Suppressor macrophage (primary cell): ENCODE results near the gene PDGFA.
A peak's percentile ranks its signal among the peaks of the same experiment; 100 is the strongest.

ENCODE experiments used
- DNase-seq, 4 experiments: peaks; one replicate each; pipeline ENCODE4 v3.0.0-alpha.2; 2020 to 2022

The PDGFA gene

GRCh38 chr7:536231-536630 is 16.6 kb upstream of the PDGFA start:
- DNase-seq: no peak

- no peak for DNase-seq
Measured at GRCh38 chr7:534959-535358, 15.3 kb upstream of the PDGFA start.

GRCh38 chr7:534075-534474 is 14.4 kb upstream of the PDGFA start:
- DNase-seq: no peak

GRCh38 chr7:533266-533665 is 13.6 kb upstream of the PDGFA start:
- DNase-seq: no peak

DNA sequence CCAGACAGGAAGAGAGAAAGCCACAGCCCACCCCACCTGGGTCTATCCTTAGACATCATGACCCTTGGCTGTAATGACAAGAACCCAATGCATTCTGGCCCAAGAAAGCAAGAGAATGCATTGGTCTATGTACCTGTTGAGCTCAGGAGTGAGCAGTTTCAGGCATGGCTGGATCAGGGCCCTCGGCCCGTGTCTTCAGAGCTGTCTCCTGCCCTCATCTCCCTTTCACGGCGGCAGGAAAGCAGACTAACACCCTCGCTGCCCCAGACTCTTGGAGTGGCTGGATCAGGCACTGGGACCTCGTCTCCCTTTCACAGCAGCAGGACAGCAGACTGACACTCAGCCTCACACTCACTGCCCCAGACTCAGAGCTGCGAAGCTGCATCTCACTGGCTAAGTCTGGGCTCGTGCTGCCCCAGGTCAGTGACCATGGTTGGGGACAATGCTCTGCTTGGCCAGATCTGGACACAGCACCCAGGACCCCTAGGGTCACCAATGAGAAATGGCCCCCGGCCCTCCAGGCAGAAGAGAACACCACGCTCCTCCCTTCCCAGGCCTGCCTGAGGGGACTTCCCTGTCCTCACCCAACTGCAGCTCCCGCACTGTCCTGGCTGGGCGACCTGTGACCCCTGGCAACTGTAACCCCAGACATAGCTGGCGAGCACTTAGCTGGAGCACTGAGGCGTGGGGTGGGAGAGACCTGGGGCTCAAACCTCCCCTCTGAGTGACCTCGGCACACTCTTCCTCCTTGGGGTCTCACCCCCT is 12.9 kb upstream of the PDGFA start:
- DNase-seq: no peak

- peak in 2 of 4 experiments; percentile 18 to 34 for DNase-seq
Measured at GRCh38 chr7:531777-532176, 12.1 kb upstream of the PDGFA start.

GRCh38 chr7:528451-528850 is 8.8 kb upstream of the PDGFA start:
- no peak for DNase-seq

DNA sequence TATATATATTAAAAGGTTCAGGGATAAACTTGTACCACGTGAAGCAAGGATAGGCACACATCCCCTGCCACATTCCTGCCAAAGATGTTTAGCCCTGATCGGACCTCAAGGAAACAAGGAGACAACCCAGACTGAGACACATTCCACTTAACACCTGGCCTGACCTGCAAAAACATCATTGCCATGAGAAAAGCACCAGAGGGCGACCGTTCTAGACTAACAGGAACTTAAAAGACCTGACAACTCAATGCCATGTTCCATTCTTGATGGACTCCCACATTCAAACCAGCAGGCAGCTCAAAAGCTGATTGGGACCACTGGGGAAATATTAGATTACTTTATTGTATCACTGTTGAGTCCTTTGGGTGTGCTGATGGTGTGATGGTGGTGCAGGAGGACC is 8.1 kb upstream of the PDGFA start:
- no peak for DNase-seq

GRCh38 chr7:526460-527034 is 6.9 kb upstream of the PDGFA start:
- no peak for DNase-seq

DNA sequence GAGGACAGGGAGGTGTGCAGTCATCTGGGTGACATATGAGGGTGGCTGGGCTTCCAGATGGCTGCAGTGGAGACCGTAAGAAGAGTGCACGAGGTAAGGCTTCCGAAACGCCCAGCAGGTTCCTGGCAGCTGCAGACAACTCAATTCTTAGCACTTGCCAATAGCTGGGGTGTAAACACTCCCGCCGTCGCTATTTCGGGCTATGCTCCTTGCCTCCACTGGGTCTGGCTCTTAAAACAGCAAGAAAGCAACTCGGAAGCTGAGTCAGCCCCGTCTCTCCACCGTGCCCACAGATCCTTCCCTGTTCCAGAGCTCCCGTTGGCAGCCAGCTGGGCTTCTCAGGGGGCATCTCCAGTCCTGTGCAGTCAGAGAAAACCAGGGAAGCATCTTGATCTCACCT is 6.1 kb upstream of the PDGFA start:
- DNase-seq: no peak

GRCh38 chr7:524800-525199 is 5.2 kb upstream of the PDGFA start:
- DNase-seq: no peak

DNA sequence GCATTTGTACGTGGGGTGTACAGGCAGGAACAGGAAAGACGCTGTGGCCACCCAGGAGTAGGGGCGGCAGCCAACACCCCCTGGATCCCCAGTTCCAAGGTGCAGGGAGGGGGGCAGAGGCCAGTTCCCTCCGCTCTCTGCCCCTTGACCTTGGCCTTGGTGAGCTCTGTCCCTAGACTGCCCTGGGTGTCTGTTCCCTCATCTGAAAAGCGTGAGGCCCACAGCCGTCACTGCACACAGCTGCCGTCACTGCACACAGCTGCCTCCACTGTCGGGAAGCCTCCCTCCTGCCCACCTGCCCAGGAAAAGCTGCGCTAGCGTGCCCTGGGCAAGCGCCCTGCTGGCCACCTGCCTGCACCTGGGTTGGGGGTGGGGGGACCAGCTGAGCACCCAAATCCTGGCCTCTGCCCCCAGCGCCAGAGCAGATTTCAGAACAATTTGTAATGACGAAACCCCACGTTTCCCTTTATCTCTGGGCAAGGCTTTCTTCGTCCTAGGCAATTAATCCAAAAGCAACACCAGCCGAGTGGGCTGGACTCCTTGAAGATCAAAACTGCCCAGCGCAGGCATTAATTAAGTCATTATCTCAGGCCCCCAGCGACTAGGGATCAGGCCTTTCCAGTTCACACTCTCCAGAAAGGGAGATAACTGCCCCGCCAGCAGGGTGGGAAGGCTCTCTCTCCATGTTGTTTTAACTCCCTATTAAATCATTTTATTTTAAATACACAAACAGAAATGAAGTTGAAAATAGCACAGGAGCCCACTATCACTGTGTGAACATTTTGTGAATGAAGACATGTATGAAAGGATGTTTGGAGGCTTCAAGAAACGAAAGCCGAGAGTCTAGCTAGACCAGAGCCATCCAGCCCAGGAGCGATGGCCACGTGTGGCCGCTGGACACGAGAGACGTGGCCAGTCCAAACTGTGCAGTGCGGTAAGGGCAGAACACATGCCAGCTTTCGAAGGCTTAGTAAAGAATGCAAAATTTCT is 4.0 kb upstream of the PDGFA start:
- DNase-seq: no peak

DNA sequence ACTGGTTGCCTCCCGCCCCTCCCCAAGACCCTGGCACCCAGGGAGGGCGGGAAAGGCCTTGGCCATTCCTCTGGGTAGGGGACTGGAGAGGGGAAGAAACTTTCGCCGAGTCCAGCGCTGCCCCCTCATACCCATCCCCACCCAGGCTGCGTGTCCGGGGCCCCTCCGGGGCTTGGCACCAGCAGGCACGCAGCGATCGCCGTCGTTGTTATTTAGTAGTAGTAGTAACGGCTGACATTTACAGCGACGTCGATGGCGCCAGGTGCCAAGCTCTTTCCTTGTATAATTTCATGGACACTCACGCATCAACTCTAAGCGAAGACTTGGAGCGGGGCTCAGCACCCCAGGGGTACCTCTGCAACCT is 3.3 kb upstream of the PDGFA start:
- DNase-seq: no peak

GRCh38 chr7:522071-522950 is 2.7 kb upstream of the PDGFA start:
- peak; percentile 53 to 79 (median 72) for DNase-seq

GRCh38 chr7:521221-522070 is 1.8 kb upstream of the PDGFA start:
- DNase-seq: peak in 3 of 4 experiments; percentile 38 to 56 (median 52)

GRCh38 chr7:520503-521161 is 986 bp upstream of the PDGFA start:
- DNase-seq: peak in 2 of 4 experiments; percentile 36 to 41

- peak; percentile 33 to 79 (median 60) for DNase-seq
Measured at GRCh38 chr7:518630-519483, 789 bp downstream of the PDGFA start.

GRCh38 chr7:517774-518629 is 1.6 kb downstream of the PDGFA start:
- peak; percentile 39 to 58 (median 42) for DNase-seq
